GM20431 (cell line): Measurements from ENCODE around the gene IGHMBP2.
"Not testable (repeated sequence)": the region's sequence is repeated elsewhere in the genome, so short reads cannot be mapped to it uniquely, and the experiment has no call there.

Experiments used
- in situ Hi-C: fragments of 300-500 bp; cut with MseI, MboI; formaldehyde crosslinking; loops from one replicate; pipeline ENCODE4 v1.15.0; 2020; ENCODE audit warnings: low sequenced_read_pairs; ENCODE audit not compliant: unreplicated experiment

The IGHMBP2 gene

DNA sequence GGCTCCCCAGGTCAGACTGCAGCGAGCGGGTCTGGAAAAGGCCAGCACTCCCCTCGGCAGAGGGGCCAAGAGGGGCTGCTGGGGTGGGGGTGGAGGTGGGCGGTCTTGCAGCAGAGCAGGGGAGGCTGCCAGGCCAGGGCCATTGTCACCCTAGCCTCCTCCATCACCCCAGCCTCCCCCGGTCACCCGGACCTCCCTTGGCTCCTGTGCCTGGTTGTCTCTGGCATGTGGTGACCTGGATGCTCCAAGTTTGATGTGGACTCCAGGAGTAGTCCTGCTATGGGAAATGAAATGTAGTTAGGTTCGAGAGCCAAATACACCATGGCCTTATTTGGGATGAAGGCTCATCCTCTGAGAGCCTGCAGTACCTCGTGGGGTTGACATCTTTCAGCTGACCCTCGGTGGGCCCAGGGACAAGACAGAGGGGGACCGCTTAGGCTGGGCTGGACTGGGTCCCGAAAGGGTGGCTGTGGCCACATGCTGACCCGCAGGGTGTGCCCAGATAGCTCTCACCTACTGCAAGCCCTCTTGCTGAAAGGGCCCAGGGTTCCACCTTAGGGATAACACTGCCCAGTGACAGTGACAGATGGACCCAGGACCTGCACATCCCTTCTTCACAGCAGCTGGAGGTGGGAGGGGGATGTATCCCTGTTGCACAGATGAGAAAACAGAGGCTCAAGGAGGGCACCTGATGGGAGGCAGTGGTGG lies 53.0 kb downstream of the IGHMBP2 start:
- in situ Hi-C loops, result no loop called here

DNA sequence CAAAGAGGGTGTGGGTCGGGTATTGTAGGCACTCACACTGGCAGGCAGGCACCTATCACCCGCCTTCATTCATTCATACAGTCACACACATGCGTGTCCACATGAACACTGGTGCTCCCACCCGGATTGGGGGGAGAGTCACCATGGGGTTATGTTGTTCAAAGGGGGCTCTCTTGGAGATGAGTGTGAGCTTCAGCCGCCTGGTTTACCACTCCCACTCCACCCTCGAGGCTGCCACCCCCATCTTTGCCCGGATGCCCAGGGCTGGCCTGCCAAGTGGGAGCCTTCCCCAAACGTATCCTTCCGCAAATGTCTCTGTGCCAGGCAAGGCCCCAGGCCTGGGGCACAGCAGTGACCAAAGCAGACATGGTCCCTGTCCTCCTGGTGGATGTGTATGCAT lies 54.5 kb downstream of the IGHMBP2 start:
- in situ Hi-C loops, result no loop called here

DNA sequence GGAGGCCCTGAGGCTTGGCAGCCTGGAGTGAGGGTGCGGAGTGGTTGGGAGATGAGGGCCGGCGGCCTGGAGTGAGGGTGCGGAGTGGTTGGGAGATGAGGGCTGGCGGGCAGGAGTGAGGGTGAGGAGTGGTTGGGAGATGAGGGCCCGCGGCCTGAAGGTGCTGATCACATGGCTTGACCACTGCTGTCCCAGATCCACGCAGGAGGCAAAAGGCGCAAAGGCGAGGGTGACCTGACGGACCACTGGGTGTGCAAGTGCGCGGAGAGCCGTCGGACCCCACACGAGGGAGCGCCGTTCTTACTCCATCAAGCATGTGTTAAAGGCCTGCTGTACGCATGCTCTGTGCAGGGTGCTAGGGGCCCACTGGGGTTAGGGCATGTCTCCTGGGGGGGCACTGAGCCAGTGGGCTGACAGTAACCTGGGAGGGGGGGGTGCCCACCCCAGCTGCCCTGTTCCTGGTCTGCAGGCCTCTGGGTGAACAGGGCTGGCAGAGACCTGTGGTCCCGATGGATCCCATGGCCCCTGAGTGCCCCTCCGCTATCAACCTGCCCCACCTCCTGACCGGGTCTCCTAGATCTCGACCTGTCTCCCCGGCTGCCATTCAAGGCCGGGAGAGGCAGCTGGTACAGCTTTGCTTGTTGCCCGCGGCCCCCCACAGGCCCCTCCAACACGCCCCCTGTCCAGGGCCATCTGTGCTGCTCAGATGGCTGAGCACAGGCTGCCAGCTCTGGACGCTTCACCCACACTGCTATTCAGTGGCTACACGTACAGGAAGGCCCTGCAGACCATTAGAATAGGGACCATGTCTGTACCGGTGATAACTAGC lies 56.0 kb downstream of the IGHMBP2 start:
- in situ Hi-C loops, result no loop called here

DNA sequence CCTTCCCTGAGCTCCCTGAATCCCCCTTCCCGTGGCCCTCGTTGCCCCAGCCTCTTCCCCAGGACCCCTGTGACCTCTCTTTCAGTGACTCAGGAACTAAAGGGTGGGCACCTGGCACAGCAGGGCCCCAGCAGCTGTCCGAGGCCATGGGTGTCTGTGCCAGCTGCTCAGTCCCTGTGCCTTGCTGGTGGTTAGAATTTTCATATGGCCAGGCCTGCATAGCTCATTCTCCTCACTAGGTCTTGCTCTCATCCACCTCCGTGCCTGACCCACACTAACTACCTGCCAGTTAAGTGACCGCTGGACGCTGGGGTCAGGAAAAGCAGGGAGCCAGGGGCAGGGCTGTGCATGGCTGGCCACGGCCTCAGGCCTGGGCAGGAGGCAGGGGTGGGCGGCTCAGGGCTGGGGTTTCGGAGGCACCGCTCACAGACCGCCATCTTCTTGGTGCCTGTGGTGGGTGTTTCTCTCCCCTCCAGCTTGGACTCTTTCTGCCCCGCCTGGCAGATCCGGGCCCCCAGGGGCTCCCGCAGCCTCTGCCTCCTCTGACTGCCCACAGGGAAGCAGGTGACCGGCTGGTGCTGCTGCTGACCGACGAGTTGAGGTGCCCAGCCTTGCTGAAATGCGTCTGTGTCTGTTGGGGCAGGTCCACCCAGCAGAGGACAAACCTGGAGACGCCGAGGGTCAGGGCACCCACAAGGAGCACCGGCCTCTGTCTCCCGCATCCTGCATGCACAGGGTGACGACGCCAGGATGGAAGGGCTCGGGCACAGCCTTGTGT lies 56.8 kb downstream of the IGHMBP2 start:
- in situ Hi-C loops, result no loop called here

DNA sequence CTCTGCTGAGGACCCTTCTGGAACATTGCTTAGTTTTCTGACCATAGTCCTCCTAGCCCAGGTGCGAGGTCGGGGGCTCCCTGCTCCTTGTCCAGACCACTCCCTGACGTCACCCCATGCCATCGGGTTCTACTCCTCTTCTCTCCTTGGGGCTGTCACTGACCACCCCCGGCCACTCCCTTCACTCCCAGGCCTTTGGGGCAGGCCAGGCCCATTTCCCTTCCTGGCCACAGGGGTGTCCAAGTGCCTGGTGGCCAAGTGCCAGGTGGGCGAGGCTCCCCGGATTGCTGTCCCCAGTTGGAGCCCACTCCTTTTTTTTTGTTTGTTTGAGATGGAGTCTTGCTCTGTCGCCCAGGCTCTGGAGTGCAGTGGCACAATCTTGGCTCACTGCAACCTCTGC lies 57.6 kb downstream of the IGHMBP2 start:
- in situ Hi-C loops, result no loop called here

DNA sequence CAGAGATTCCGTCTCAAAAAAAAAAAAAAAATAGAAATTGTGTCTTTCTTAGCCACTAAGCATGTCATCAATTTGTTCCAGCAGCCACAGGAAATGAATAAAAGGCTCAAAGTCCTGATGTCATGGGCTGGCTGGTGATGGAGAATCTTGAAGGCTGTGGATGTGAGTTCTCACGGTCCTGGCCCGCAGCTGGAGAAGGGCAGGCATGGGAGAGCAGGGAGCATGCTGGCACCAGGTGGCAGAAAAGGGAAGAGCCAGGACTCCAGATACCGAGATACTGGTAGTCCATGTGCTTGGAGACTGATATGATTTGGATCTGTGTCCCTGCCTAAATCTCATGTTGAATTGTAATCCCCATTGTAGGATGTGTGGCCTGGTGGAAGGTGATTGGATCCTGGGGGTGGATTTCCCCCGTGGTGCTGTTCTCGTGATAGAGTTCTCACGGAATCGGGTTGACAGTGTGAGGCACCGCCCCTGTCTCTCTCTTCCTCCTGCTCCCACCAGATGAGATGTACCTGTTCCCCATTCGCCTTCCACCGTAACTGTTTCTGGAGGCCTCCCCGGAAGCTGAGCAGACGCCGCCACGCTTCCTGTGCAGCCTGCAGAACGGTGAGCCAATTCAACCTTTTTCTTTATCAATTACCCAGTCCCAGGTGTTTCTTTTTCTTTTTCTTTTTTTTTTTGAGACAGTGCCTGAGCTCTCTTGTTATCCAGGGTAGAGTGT lies 59.0 kb downstream of the IGHMBP2 start:
- in situ Hi-C loops, result no loop called here

DNA sequence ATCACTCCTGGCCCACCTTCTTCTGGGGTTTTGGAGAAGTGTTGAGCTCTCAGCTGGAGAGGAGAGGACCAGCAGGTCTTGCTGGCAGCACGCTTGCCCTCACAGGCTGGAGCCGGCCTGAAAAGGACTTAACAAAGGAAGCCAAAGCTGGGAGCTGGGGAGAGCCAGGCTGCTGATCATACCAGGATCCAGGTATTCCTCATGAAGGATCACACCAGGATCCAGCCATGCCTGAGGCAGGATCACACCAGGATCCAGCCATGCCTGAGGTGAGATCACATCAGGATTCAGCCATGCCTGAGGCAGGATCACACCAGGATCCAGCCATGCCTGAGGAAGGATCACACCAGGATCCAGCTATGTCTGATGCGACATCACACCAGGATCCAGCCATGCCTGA lies 60.1 kb downstream of the IGHMBP2 start:
- in situ Hi-C loops, result no loop called here

DNA sequence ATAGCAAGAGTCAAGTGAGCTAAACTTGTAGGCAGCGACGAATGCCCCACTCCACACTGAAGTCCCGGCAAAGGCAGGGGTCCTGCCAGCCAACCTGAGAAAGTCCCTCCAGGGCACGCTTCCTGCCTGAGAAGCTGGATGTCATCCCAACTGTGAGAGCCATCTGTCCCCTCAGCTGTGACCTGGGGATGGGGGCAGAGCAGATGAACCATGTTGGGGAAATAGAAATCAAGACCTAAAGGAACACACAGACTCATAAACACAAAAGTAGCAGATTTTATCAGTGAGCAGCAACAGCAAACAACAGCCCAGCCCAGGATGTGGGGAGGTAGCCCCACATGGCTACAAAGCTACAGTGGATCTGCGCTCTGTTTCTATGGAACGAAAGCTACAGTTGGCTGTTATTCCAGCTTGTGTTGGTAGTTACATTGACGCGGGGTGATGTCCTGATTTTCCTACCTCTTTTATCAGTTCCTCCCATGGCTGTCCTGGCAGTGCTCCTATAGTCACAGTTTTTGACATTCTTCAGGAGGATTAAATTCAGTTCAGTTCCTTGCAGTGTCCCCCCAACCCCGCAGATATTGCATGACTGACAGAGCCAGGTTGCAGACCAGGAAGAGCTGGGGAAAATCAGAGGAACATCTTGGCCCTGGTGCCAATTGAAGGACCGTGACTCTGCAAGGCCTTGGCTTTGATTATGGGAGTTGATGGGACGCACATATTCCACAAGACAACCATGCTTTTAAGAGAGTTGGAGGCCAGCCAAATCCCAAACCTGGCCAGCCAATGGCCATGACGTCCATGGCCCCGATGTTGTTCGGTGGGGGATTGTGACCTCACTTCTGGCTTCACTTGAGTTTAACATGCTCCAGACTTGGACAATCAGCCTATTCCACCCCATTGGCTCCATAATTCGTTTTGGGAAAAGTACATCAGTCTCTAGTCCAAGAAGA lies 62.5 kb downstream of the IGHMBP2 start:
- in situ Hi-C loops, result no loop called here

DNA sequence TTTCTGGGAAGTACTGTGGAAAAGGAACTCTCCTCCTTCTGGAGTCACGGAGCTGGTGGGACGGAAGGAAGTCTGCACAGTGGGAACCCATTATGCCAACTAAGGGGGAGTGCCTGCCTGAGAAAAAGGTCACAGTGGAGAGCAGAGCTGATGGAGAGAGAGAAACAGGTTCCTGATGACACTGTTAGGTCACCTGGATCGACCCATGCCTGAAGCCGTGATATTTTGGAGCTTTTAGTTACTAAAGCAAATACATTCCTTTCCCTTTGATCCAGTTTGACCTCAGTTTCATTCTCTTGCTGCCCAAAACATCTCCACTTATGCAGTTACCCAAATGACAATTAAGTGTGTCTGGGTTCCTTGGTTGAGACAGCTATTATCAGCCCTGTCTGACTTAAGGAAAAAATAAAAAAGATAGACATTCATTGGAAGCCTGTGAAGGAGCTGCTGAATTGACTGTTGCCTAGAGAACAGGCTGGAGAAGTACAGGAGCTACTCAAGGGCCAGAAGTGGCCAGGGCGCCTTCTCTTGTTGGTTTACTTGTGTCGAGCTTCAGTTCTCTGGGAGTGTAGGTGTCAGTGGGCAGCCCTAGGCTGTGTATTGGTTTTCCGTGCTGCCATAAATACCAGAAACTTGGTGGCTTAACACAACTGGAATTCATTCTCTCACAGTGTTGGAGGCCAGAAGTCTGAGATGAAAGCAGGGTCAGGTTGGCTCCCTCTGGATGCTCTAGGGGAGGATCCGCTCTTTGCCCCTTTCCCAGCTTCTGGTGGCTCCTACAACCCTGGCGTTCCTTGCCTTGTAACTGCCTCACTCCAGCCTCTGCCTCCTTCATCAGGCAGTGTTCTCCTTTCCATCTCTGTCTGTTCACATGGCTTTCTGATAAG lies 63.4 kb downstream of the IGHMBP2 start:
- in situ Hi-C loops, result no loop called here

DNA sequence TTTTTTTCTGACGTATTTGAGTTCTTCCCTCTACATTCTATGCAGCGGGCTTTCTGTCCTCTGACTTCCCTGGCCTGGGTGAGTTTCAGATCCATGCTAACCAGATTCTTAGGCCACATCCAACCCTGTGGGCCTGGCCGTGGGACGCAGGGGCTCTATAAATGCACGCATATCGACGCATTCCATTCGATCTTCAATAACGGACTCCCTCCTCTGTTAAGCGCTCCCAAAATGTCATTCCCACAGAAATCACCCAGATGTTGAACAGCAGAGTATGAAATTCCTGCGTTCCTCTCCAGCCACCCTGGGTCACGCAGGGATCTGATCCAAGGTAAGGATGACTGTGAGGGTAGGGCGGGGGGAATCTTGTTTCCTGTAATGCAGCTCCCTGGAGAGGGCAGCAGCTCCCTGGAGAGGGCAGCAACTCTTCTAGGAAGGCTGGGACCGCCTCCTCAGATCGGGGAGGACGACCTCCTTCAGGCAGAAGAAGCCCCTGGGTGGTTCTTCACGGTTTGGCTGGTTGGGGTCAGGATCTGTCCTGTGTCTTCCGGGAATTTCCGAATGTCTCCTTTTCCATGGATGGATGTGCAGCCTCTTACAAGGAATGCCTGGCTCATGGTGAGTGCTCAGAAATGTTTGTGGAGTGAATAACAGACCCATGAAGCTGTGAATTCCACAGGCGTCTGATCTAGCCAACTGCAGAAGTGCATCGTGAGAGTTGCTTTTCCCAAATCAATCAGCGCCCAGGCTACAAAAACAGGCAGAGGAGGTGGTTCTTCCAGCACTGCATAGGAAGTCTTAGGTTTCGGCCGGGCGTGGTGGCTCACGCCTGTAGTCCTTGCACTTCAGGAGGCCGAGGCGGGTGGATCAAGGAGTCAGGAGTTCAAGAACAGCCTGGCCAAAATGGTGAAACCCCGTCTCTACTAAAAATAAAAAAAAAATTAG lies 64.9 kb downstream of the IGHMBP2 start:
- in situ Hi-C loops, result no loop called here

DNA sequence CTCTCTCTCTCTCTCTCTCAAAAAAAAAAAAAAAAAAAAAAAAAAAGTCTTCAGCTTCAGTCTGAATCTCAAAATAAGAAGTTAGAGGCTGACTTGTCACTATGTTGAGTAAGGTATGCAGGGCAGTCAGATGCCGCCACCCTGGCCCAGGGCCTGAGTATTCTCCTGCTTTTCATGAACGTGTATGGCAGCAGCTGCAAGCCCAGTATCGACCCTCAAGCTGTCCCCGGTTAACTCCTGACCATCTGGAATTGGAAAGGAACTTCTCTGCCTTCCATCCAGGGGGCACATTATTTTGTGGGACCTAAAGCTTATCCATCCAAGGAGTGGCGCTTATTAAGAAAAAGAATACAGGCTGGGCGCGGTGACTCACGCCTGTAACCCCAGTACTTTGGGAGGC lies 65.7 kb downstream of the IGHMBP2 start:
- in situ Hi-C loops, result no loop called here

DNA sequence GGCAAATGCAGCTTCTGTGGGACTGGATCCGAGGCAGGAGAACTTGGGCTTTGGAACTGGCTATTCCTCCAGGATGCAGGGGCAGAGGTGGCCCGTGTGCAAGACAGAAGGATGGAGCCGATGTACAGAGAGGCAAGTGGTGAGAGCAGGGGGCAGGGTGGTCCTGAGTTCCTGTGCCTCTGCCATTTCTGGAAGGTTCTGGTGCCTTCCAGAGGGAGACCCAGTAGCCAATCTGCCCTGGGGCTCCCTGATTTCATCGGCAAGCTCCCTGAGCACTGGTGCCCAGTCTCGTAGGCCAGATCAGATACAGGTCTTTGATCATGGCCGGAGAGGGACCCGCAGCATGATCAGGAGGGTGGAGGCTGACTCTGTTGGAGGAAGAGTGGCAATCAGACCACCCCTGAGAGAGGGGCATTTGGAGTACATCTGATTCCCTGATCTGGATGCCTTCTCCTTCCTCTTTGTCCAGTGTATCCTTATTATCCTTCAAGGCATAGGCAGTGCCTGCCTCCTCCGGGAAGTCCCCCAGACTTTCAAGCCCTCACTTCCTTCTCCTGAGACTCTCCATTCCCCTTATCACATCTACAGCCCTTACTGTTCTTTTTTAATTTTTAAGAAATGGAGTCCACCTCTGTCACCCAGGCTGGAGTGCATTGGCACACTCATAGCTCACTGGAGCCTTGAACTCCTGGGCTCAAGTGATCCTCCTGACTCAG lies 67.4 kb downstream of the IGHMBP2 start:
- in situ Hi-C loops, result no loop called here

DNA sequence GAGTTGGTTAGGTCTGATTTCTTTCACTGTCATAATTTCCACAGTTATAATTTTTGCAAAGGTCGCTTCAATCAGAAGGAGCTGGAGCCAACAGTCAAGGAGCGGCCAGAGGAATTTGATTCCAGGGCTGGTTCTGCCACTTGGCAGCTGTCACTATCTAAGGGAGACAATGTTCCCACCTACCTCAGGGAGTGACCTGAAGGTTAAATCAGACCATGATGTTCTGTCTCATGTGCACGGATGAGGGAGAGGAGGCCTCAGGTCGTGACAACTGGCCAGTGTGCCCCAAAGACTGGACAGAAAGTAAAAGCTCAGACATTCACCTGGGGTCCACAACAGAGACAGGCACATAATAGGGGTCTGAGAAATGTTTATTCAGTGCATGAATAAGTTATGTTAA lies 69.5 kb downstream of the IGHMBP2 start:
- in situ Hi-C loops, result no loop called here

DNA sequence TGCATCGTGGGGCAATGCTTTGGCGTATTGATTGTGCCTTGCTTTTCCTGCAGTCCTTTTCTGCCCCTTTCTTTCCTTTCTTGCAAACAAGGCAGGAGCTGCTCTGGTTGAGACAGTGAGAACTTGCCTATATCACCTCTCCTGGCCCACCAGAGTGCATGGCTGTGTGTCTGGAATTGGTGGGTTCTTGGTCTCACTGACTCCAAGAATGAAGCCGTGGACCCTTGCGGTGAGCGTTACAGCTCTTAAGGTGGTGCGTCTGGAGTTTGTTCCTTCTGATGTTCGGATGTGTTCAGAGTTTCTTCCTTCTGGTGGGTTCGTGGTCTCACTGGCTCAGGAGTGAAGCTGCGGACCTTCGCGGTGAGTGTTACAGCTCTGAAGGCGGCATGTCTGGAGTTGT lies 70.0 kb downstream of the IGHMBP2 start:
- in situ Hi-C loops, result not testable (repeated sequence)

DNA sequence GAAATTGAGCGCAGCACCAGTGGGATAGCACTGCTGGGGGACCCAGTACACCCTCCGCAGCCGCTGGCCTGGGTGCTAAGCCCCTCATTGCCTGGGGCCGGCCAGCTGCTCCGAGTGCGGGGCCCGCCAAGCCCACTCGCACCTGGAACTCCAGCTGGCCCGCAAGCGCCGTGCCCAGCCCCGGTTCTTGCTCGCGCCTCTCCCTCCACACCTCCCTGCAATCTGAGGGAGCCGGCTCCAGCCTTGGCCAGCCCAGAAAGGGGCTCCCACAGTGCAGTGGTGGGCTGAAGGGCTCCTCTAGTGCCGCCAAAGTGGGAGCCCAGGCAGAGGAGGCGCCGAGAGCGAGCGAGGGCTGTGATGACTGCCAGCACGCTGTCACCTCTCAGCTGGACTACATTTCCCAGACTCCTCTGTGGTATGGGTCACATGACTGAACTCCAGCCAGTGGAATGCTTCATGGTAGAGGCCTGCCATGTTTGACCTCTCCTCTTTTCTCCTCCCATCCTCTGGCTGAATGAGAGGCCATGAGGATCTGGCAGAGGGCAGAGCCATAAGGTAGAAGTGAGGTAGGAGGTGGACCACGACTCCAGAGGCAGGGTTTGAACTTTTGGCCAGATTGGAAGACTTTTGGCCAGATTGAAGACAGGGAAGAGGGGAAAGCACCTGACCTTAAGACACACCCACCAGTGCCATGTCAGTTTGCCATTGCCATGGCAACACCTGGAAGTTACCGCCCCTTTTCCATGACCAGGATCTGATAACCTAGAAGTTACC lies 70.9 kb downstream of the IGHMBP2 start:
- in situ Hi-C loops, result no loop called here

DNA sequence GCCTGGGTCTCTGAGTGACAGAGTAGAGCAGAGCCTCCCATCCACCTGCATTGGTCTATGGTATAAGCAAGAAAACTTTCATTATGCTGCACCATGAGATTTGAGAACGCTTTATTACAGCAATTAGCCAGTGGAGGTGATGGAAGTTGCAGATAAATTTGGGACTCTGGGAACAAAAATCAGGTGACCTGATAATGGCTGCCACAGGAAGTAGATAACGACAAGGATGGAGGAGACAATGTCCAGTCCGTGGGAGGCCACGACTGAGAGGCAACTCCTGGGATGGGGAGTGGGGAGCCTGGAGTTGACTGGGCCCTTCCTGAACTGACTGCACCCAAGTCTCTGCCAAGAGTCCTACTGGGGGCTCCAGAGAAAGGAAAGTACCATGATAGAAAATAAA lies 72.4 kb downstream of the IGHMBP2 start:
- in situ Hi-C loops, result no loop called here
